OCI-LY7 (cell line): ENCODE results near the gene UNC45B.

Experiments
- EZH2phosphoT487 ChIP-seq: fragments of 200-600 bp; sonication (generic); IDR thresholded peaks from 2 replicates; pipeline ENCODE4 v1.6.1; 2018; ENCODE audit warnings: low read depth, borderline replicate concordance, mild to moderate bottlenecking, mixed run types, antibody characterized with exemption, low read length, moderate library complexity, mixed read lengths
- TF ChIP-seq, protein P1 (sequence below): fragments of 200-600 bp; sonication (generic); conservative IDR thresholded peaks from 2 replicates; pipeline ENCODE4 v1.5.1; 2014; ENCODE audit warnings: mild to moderate bottlenecking, antibody characterized with exemption, low read length, moderate library complexity, mixed read lengths

- TF ChIP-seq, protein P1, sequence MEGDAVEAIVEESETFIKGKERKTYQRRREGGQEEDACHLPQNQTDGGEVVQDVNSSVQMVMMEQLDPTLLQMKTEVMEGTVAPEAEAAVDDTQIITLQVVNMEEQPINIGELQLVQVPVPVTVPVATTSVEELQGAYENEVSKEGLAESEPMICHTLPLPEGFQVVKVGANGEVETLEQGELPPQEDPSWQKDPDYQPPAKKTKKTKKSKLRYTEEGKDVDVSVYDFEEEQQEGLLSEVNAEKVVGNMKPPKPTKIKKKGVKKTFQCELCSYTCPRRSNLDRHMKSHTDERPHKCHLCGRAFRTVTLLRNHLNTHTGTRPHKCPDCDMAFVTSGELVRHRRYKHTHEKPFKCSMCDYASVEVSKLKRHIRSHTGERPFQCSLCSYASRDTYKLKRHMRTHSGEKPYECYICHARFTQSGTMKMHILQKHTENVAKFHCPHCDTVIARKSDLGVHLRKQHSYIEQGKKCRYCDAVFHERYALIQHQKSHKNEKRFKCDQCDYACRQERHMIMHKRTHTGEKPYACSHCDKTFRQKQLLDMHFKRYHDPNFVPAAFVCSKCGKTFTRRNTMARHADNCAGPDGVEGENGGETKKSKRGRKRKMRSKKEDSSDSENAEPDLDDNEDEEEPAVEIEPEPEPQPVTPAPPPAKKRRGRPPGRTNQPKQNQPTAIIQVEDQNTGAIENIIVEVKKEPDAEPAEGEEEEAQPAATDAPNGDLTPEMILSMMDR: no peak
- TF ChIP-seq EZH2phosphoT487: no peak
These were observed 44.3 kb upstream of the UNC45B start for GRCh38 chr17:35103271-35103670.
